ENCODE results near the gene UST.
A peak's percentile ranks its signal among the peaks of the same experiment; 100 is the strongest.
"Not testable (repeated sequence)": the region's sequence is repeated elsewhere in the genome, so short reads cannot be mapped to it uniquely, and the experiment has no call there.

UST gene

GRCh38 chr6:149079911-149080491 is 333.2 kb downstream of the UST start:
- peak in 10 of 56 donors; percentile 4 to 29 (median 18) for DNase-seq

GRCh38 chr6:149080511-149080910 is 333.7 kb downstream of the UST start:
- DNase-seq, result no peak

- no peak for DNase-seq
These were observed 334.5 kb downstream of the UST start for GRCh38 chr6:149081281-149081680.

- peak in 51 of 56 donors; percentile 5 to 92 (median 49) for DNase-seq
These were observed 335.5 kb downstream of the UST start for GRCh38 chr6:149082320-149082719.

GRCh38 chr6:149084026-149084425 is 337.2 kb downstream of the UST start:
- no peak for DNase-seq

- no peak for DNase-seq
These were observed 338.2 kb downstream of the UST start for GRCh38 chr6:149084808-149085556.

- no peak for DNase-seq
These were observed 338.7 kb downstream of the UST start for GRCh38 chr6:149085557-149085938.

- DNase-seq, result no peak
These were observed 339.5 kb downstream of the UST start for GRCh38 chr6:149086363-149086762.

GRCh38 chr6:149087898-149088297 is 341.1 kb downstream of the UST start:
- DNase-seq, result no peak

- DNase-seq, result no peak
These were observed 341.5 kb downstream of the UST start for GRCh38 chr6:149088361-149088760.

- no peak for DNase-seq
These were observed 342.7 kb downstream of the UST start for GRCh38 chr6:149089510-149089909.

GRCh38 chr6:149090937-149091336 is 344.1 kb downstream of the UST start:
- DNase-seq, result no peak

GRCh38 chr6:149093643-149094042 is 346.8 kb downstream of the UST start:
- no peak for DNase-seq

GRCh38 chr6:149094156-149094555 is 347.3 kb downstream of the UST start:
- no peak for DNase-seq

- no peak for DNase-seq
These were observed 348.1 kb downstream of the UST start for GRCh38 chr6:149094934-149095351.

- no peak for DNase-seq
These were observed 349.0 kb downstream of the UST start for GRCh38 chr6:149095842-149096241.

GRCh38 chr6:149097794-149098193 is 351.0 kb downstream of the UST start:
- no peak for DNase-seq

GRCh38 chr6:149098700-149099276 is 352.0 kb downstream of the UST start:
- DNase-seq, result no peak

- no peak for DNase-seq
These were observed 355.5 kb downstream of the UST start for GRCh38 chr6:149102324-149102723.

- DNase-seq, result not testable (repeated sequence)
These were observed 357.1 kb downstream of the UST start for GRCh38 chr6:149103950-149104349.

- no peak for DNase-seq
These were observed 360.7 kb downstream of the UST start for GRCh38 chr6:149107520-149107919.

- DNase-seq, result peak in 13 of 56 donors; percentile 4 to 36 (median 11)
These were observed 361.4 kb downstream of the UST start for GRCh38 chr6:149108038-149108748.
